Measurements from ENCODE around the gene KCNH6.

DNA sequence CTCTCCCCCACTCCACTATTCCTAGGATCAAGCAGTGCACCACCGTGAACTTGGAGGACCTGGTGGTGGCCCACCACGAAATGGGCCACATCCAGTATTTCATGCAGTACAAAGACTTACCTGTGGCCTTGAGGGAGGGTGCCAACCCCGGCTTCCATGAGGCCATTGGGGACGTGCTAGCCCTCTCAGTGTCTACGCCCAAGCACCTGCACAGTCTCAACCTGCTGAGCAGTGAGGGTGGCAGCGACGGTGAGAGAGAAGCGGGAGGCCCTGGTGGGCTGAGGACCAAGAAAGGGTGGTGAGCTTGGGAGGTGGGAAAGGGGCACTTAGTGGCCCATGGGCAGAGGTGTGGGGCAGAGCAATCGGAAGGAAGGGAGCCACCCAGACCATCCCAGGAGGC lies 29.7 kb upstream of the KCNH6 start:
- TF ChIP-seq, protein P1, sequence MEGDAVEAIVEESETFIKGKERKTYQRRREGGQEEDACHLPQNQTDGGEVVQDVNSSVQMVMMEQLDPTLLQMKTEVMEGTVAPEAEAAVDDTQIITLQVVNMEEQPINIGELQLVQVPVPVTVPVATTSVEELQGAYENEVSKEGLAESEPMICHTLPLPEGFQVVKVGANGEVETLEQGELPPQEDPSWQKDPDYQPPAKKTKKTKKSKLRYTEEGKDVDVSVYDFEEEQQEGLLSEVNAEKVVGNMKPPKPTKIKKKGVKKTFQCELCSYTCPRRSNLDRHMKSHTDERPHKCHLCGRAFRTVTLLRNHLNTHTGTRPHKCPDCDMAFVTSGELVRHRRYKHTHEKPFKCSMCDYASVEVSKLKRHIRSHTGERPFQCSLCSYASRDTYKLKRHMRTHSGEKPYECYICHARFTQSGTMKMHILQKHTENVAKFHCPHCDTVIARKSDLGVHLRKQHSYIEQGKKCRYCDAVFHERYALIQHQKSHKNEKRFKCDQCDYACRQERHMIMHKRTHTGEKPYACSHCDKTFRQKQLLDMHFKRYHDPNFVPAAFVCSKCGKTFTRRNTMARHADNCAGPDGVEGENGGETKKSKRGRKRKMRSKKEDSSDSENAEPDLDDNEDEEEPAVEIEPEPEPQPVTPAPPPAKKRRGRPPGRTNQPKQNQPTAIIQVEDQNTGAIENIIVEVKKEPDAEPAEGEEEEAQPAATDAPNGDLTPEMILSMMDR (IDR thresholded peaks at IDR 0.05) = no peak
- no peak for TF ChIP-seq POLR2A (IDR thresholded peaks at IDR 0.05)

Measured in body of pancreas (tissue), 4 donors.